Endodermal cell (in vitro differentiated cells): ENCODE data around the gene VRK1. TPM values are rescaled to one million over a fixed set of nuclear protein-coding genes. Genes with fewer than 3 reads are reported as not detected.

Experiments used
- DNase-seq: peaks from one replicate; pipeline ENCODE4 v3.0.0-alpha.2; 2017
- H3K27ac ChIP-seq: 2 replicates; pipeline ENCODE4 v1.5.1; 2013; ENCODE audit warnings: mild to moderate bottlenecking, low read depth, low read length, moderate library complexity
- H3K27me3 ChIP-seq: 2 replicates; pipeline ENCODE4 v1.6.1; 2013; ENCODE audit warnings: mild to moderate bottlenecking, low read length, moderate library complexity; ENCODE audit not compliant: insufficient read depth, control insufficient read depth, poor library complexity, severe bottlenecking
- H3K36me3 ChIP-seq: 2 replicates; pipeline ENCODE4 v1.7.0; 2013; ENCODE audit warnings: mild to moderate bottlenecking, low read length, moderate library complexity; ENCODE audit not compliant: control insufficient read depth, insufficient read depth
- H3K4me1 ChIP-seq: one replicate; pipeline ENCODE4 v1.7.0; 2013; ENCODE audit warnings: low read length; ENCODE audit not compliant: control insufficient read depth, insufficient read depth
- H3K4me3 ChIP-seq: 2 replicates; pipeline ENCODE4 v1.5.1; 2013; ENCODE audit warnings: mild to moderate bottlenecking, low read length, moderate library complexity
- H3K9ac ChIP-seq: 2 replicates; pipeline ENCODE4 v1.6.1; 2013; ENCODE audit warnings: mild to moderate bottlenecking, low read length, moderate library complexity; ENCODE audit not compliant: poor library complexity, severe bottlenecking; ENCODE audit errors: extremely low read depth
- H3K9me3 ChIP-seq: 2 replicates; pipeline ENCODE4 v1.6.1; 2013; ENCODE audit warnings: mild to moderate bottlenecking, low read length, moderate library complexity; ENCODE audit not compliant: control insufficient read depth
- H3K27ac Mint-ChIP-seq: 2 replicates; pipeline ENCODE4 v1.8.0; 2020; ENCODE audit warnings: mixed read lengths
- H3K27me3 Mint-ChIP-seq: 2 replicates; pipeline ENCODE4 v1.8.0; 2021; ENCODE audit warnings: mild to moderate bottlenecking, mixed read lengths; ENCODE audit not compliant: insufficient read depth
- H3K36me3 Mint-ChIP-seq: 2 replicates; pipeline ENCODE4 v1.8.0; 2020; ENCODE audit warnings: low read depth, mixed read lengths
- H3K4me1 Mint-ChIP-seq: 2 replicates; pipeline ENCODE4 v1.8.0; 2020; ENCODE audit warnings: mixed read lengths
- H3K4me3 Mint-ChIP-seq: 2 replicates; pipeline ENCODE4 v1.8.0; 2020; ENCODE audit warnings: mild to moderate bottlenecking, moderate library complexity, mixed read lengths
- H3K9me3 Mint-ChIP-seq: 2 replicates; pipeline ENCODE4 v1.8.0; 2020; ENCODE audit warnings: mild to moderate bottlenecking, mixed read lengths
- CTCF ChIP-seq: fragments of 200-600 bp; sonication (generic); conservative IDR thresholded peaks from 2 replicates; pipeline ENCODE4 v1.5.0; 2021; ENCODE audit warnings: antibody characterized with exemption, mild to moderate bottlenecking
- WGBS, 2 experiments: methylation state at CpG; one replicate each; pipeline versions ENCODE4 v1.1.5 to v1.1.7; 2013; ENCODE audit warnings: missing lambda C conversion rate in 2 of 2, mixed read lengths in 1 of 2; ENCODE audit not compliant: insufficient coverage in 1 of 2, insufficient read length in 1 of 2; 5-methylcytosine and 5-hydroxymethylcytosine counted together
- total RNA-seq, 2 donors: library from RNA; stranded (reverse); fragmentation: NEBNext Ultra II Directional in 1 of 2; extraction: Animal tissue kit (Norgen Biotek cat#: 25700) in 1 of 2; gene quantifications; 2 replicates in 1 of 2; 3 replicates in 1 of 2; pipeline ENCODE4 v1.2.1, GENCODE V29; 2021

The VRK1 gene
- total RNA-seq, 2 donors from 2014 or later = 39.1 to 54.9 TPM

GRCh38 chr14:96901227-96901626 is 104.0 kb downstream of the VRK1 start:
- H3K36me3 Mint-ChIP-seq = peaks cover 3% of the 10 kb centered on the region
- no peaks in the 10 kb centered on the region for H3K9me3 ChIP-seq
- H3K4me1 Mint-ChIP-seq = peaks cover 17% of the 10 kb centered on the region
- 92 to 100% methylated on average over 1 to 3 of the region's 3 CpGs for WGBS, 2 experiments
- H3K27me3 ChIP-seq = no peaks in the 10 kb centered on the region
- H3K4me3 ChIP-seq = no peak overlapping the region
- H3K27me3 Mint-ChIP-seq = no peaks in the 10 kb centered on the region
- no peak overlapping the region for H3K27ac ChIP-seq
- no peak overlapping the region for H3K27ac Mint-ChIP-seq
- DNase-seq = no peak
- no peak overlapping the region for H3K9ac ChIP-seq
- no peaks in the 10 kb centered on the region for H3K36me3 ChIP-seq
- no peaks in the 10 kb centered on the region for H3K4me1 ChIP-seq
- TF ChIP-seq CTCF = no peak
- no peaks in the 10 kb centered on the region for H3K9me3 Mint-ChIP-seq
- H3K4me3 Mint-ChIP-seq = no peak overlapping the region

GRCh38 chr14:96902004-96902403 is 104.8 kb downstream of the VRK1 start:
- no peak for TF ChIP-seq CTCF
- no peak overlapping the region for H3K4me3 ChIP-seq
- Mint-ChIP-seq H3K4me3 (no peak overlapping the region), H3K36me3 (peaks cover 3% of the 10 kb centered on the region), H3K9me3 (no peaks in the 10 kb centered on the region), H3K4me1 (peaks cover 17% of the 10 kb centered on the region), H3K27me3 (no peaks in the 10 kb centered on the region), H3K27ac (peak overlapping the region; percentile 14)
- H3K27me3 ChIP-seq = no peaks in the 10 kb centered on the region
- WGBS, 2 experiments = 83 to 94% methylated on average over 2 to 3 of the region's 3 CpGs
- no peaks in the 10 kb centered on the region for H3K9me3 ChIP-seq
- no peaks in the 10 kb centered on the region for H3K4me1 ChIP-seq
- H3K36me3 ChIP-seq = no peaks in the 10 kb centered on the region
- DNase-seq = no peak
- H3K27ac ChIP-seq = no peak overlapping the region
- no peak overlapping the region for H3K9ac ChIP-seq

GRCh38 chr14:96903444-96904023 is 106.4 kb downstream of the VRK1 start:
- TF ChIP-seq CTCF = no peak
- peaks cover 3% of the 10 kb centered on the region for H3K36me3 Mint-ChIP-seq
- no peaks in the 10 kb centered on the region for H3K36me3 ChIP-seq
- no peak for DNase-seq
- H3K4me3 ChIP-seq = no peak overlapping the region
- no peak overlapping the region for H3K4me3 Mint-ChIP-seq
- no peak overlapping the region for H3K9ac ChIP-seq
- H3K9me3 ChIP-seq = no peaks in the 10 kb centered on the region
- WGBS, 2 experiments = 94 to 97% methylated on average over 7 to 8 of the region's 8 CpGs
- peaks cover 17% of the 10 kb centered on the region for H3K4me1 Mint-ChIP-seq
- peaks cover 2% of the 10 kb centered on the region for H3K9me3 Mint-ChIP-seq
- H3K27me3 Mint-ChIP-seq = no peaks in the 10 kb centered on the region
- no peak overlapping the region for H3K27ac ChIP-seq
- H3K4me1 ChIP-seq = no peaks in the 10 kb centered on the region
- H3K27me3 ChIP-seq = no peaks in the 10 kb centered on the region
- no peak overlapping the region for H3K27ac Mint-ChIP-seq
